Measurements from ENCODE around the gene BOC. TPM values are rescaled to one million over a fixed set of nuclear protein-coding genes. Genes with fewer than 3 reads are reported as not detected.

BOC gene
- total RNA-seq, 4 donors from 2014 or later = 75.6 to 159 (median 105) TPM

DNA sequence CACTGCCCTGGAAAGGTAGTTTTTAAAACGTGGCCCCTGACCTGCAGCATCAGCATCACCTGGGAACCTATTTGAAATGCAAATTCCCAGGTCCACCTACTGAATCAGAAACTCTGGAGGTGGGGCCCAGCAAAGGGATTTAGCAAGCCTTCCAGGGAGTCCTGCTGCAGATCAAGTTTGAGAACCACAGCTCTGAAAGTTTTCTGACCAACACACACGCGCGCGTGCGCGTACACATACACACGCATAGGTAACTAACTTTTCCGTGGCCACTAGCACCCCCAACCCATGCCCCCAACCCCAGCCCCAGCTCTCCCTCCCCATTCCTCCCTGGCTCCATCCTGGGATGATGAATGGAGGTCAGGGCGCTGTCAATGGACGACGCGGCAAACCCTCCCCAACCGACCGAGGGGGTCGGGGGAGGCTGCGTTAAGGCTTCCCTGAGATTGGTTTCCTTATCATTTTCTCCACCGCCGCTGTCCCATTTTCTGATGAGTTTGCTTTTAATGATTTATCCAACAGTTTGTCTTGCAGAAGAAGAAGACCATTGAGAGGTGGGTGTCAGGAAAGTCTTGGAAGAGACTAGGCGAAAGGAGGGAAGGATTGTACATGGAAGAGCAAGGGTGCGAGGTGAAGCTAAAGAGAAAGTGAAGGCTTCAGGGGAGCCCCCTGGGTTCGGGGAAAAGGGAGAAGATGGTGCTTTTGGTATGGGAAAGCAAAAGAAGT is 590 bp upstream of the BOC start:
- DNase-seq (ENCODE audit: low spot score in 2 of 2) = no peak

DNA sequence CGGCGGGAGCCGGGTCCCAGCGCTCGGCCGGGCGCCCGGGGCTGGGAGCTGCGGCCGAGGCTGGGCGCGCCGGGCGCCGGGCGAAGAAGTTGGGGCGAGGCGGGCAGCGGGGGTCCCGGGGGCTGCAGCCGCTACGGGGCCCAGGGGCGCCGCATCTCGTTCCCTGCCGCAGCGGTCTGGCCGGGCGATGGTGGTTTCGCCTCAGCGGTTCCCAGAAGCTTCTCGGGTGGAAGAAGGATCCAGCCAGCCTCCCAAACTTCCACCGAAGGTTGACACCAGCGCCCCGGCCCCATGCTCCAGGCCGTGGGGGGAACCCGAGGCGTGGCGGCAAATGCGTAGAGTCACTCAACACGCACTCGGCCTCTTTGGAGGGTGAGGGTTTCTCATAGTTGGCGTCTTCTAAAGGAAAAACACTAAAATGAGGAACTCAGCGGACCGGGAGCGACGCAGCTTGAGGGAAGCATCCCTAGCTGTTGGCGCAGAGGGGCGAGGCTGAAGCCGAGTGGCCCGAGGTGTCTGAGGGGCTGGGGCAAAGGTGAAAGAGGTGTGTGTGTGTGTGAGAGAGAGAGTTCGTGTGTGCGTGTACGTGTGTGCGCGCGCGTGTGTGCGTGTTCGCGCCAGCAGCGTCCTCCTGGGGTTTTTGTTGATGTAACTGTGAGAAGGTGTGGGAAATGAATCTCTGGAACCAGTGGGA is 940 bp downstream of the BOC start:
- 1% methylated on average over 41 of the region's 62 CpGs for WGBS
- TF ChIP-seq POLR2AphosphoS5 (IDR thresholded peaks at IDR 0.05) (no peak), EP300 (IDR thresholded peaks at IDR 0.05) (no peak), POLR2A (IDR thresholded peaks at IDR 0.05) (no peak)
- TF ChIP-seq, protein P1, sequence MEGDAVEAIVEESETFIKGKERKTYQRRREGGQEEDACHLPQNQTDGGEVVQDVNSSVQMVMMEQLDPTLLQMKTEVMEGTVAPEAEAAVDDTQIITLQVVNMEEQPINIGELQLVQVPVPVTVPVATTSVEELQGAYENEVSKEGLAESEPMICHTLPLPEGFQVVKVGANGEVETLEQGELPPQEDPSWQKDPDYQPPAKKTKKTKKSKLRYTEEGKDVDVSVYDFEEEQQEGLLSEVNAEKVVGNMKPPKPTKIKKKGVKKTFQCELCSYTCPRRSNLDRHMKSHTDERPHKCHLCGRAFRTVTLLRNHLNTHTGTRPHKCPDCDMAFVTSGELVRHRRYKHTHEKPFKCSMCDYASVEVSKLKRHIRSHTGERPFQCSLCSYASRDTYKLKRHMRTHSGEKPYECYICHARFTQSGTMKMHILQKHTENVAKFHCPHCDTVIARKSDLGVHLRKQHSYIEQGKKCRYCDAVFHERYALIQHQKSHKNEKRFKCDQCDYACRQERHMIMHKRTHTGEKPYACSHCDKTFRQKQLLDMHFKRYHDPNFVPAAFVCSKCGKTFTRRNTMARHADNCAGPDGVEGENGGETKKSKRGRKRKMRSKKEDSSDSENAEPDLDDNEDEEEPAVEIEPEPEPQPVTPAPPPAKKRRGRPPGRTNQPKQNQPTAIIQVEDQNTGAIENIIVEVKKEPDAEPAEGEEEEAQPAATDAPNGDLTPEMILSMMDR (IDR thresholded peaks at IDR 0.05) = no peak
- Histone ChIP-seq H3K9me3 (no peaks in the 10 kb centered on the region), H3K36me3 (no peaks in the 10 kb centered on the region), H3K4me1 (peaks cover 65% of the 10 kb centered on the region), H3K4me3 (peak overlapping the region; percentile 75), H3K27ac (peak overlapping the region; percentile 95), H3K27me3 (no peaks in the 10 kb centered on the region)
- no peak for DNase-seq (ENCODE audit: low spot score in 2 of 2)

More for the DNA sequence above, 590 bp upstream of the BOC start:
- 19% methylated on average over 22 of the region's 22 CpGs for WGBS
- Histone ChIP-seq H3K4me3 (peak overlapping the region; percentile 75), H3K36me3 (no peaks in the 10 kb centered on the region), H3K9me3 (no peaks in the 10 kb centered on the region), H3K4me1 (peaks cover 51% of the 10 kb centered on the region), H3K27ac (peak overlapping the region; percentile 95), H3K27me3 (no peaks in the 10 kb centered on the region)
- no peak for TF ChIP-seq EP300 (IDR thresholded peaks at IDR 0.05)
- no peak for TF ChIP-seq POLR2AphosphoS5 (IDR thresholded peaks at IDR 0.05)
- TF ChIP-seq, protein P1 (IDR thresholded peaks at IDR 0.05) = no peak
- TF ChIP-seq POLR2A (IDR thresholded peaks at IDR 0.05) = no peak

GRCh38 chr3:113212844-113213375 is 1.6 kb downstream of the BOC start:
- H3K36me3 ChIP-seq = no peaks in the 10 kb centered on the region
- TF ChIP-seq EP300 (IDR thresholded peaks at IDR 0.05) = no peak
- TF ChIP-seq, protein P1 (IDR thresholded peaks at IDR 0.05) = no peak
- TF ChIP-seq POLR2A (IDR thresholded peaks at IDR 0.05) = no peak
- H3K4me1 ChIP-seq = peaks cover 71% of the 10 kb centered on the region
- no peak for DNase-seq (ENCODE audit: low spot score in 2 of 2)
- H3K27me3 ChIP-seq = no peaks in the 10 kb centered on the region
- no peaks in the 10 kb centered on the region for H3K9me3 ChIP-seq
- H3K27ac ChIP-seq = peak overlapping the region; percentile 95
- peak overlapping the region; percentile 75 for H3K4me3 ChIP-seq
- 35% methylated on average over 5 of the region's 5 CpGs for WGBS

DNA sequence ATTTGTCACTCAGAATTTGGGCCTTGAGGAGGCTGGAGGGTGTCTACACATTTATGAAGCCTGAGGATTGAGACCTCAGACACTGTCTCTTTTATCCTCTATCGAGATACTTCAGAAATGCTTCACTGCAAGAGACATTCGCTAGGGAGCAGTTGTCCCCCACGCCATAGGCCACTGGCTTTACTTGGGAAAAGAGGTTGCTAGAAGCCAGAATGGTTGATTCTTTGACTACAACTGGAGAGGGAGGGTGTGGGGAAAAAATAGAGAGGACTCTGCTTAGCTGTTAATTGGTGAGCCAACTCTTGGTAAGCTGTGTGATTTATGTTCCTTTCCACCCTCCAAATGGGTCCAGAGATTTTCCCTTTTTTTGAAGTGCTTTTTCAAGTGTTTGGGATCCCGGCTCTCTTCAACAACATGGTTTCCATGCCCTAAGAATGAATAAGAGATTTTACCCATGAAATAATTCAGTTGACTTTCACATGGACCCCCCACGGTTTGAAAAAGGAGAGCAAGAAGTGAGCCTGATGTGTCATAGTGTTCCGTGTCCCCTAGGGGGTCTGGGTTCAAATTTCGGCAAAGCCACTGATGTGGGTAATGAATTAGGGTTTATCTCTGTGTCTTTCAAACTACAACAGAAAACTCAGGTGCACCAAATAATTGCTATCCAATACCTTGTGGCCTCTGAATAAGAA is 2.7 kb downstream of the BOC start:
- Histone ChIP-seq H3K27me3 (no peaks in the 10 kb centered on the region), H3K4me1 (peaks cover 79% of the 10 kb centered on the region), H3K36me3 (peaks cover 6% of the 10 kb centered on the region), H3K4me3 (peak overlapping the region; percentile 75), H3K9me3 (no peaks in the 10 kb centered on the region), H3K27ac (peak overlapping the region; percentile 95)
- DNase-seq (ENCODE audit: low spot score in 2 of 2) = no peak
- 28% methylated on average over 7 of the region's 7 CpGs for WGBS
- TF ChIP-seq, protein P1 (IDR thresholded peaks at IDR 0.05) = no peak
- no peak for TF ChIP-seq POLR2AphosphoS5 (IDR thresholded peaks at IDR 0.05)
